Measurements from ENCODE around the gene CCR9.

CCR9 gene

GRCh38 chr3:45912435-45912834 lies 26.1 kb downstream of the CCR9 start:
- no peak overlapping the region for H3K4me3 ChIP-seq (ENCODE audit: low read depth, low read length)
- DNase-seq (ENCODE audit: low read depth): no peak
- no peak for TF ChIP-seq CTCF (IDR thresholded peaks at IDR 0.05; ENCODE audit: control insufficient read depth, extremely low read depth, insufficient read depth)

DNA sequence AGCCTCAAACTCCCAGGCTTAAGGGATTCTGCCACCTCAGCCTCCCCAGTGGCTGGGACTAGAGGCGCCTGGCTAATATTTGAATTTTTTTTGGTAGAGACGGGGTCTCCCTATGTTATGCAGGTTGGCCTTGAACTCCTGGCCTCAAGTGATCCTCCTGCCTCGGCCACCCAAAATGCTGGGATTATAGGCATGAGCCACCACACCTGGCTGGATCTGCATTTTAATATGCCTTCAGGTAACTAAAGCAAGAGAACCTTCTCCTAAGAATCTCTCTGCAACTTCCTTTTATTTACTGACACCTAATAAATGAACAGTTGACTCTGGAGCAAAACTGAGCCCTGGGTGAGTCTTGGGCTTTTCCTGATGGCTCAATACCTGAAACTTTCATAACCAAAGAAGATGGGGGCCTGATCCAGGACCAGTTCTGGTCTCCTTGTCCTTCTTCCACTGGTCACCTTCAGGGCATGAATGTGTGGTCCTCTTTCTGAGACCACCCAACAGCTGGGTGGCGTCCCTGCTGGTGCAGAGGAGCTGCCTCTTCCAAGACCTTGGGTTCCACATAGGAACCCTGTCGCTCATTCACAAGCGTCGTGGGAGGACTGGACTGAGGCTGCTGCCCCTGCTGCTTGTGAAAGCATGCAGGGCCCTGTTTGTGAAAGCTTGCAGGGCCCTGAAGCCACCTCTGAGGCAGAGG lies 28.2 kb downstream of the CCR9 start:
- TF ChIP-seq CTCF (IDR thresholded peaks at IDR 0.05; ENCODE audit: control insufficient read depth, extremely low read depth, insufficient read depth): no peak
- DNase-seq (ENCODE audit: low read depth): no peak
- H3K4me3 ChIP-seq (ENCODE audit: low read depth, low read length): no peak overlapping the region

GRCh38 chr3:45915059-45915439 lies 28.7 kb downstream of the CCR9 start:
- no peak overlapping the region for H3K4me3 ChIP-seq (ENCODE audit: low read depth, low read length)
- TF ChIP-seq CTCF (IDR thresholded peaks at IDR 0.05; ENCODE audit: control insufficient read depth, extremely low read depth, insufficient read depth): no peak
- no peak for DNase-seq (ENCODE audit: low read depth)

- TF ChIP-seq CTCF (IDR thresholded peaks at IDR 0.05; ENCODE audit: control insufficient read depth, extremely low read depth, insufficient read depth): no peak
- DNase-seq (ENCODE audit: low read depth): no peak
- no peak overlapping the region for H3K4me3 ChIP-seq (ENCODE audit: low read depth, low read length)
Observed at GRCh38 chr3:45915518-45916231, 29.3 kb downstream of the CCR9 start.

GRCh38 chr3:45917146-45917898 lies 31.0 kb downstream of the CCR9 start:
- no peak overlapping the region for H3K4me3 ChIP-seq (ENCODE audit: low read depth, low read length)
- TF ChIP-seq CTCF (IDR thresholded peaks at IDR 0.05; ENCODE audit: control insufficient read depth, extremely low read depth, insufficient read depth): no peak
- no peak for DNase-seq (ENCODE audit: low read depth)

DNA sequence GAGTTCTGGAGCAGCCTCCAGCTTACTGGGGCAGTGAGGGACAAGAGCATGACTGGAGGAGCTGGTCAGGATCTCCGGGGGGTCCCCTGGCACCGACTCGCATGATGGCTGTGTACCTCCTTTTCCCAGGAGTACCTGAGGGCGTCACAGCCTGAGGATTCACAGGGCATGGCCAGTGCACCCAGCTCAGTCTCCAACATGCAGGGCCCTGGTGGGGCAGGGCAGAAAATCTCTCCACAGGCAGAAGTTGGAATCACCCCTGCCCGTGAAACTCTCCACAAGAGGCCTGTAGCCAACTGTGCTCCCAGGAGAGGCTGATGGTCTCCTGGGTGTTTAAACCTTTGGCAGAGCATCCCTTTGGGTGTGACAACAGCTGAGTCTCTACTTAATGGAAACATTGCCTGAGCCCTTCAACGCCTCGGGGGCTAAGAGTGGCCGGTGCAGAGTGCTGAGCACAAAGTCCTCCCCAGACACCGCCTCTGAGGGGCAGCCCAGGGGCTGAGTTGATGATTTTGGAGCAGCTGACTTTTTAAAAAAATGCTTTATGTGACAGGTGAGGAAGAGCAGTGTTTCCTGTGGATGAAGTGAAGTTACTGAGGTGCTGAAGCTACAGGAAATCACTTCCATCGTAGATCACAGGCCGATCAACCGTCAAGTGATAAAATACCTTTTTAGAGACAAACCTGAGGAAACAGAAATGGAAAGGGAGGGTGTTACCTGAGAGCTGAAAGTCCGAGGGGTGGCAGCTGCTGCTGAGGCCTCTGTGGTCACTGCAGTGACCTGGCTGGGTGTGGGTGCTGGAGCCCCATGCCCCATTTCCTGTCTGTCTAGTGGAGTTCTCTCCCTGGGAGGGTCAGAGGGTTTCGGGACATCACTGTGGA lies 35.1 kb downstream of the CCR9 start:
- no peak for TF ChIP-seq CTCF (IDR thresholded peaks at IDR 0.05; ENCODE audit: control insufficient read depth, extremely low read depth, insufficient read depth)
- no peak overlapping the region for H3K4me3 ChIP-seq (ENCODE audit: low read depth, low read length)
- DNase-seq (ENCODE audit: low read depth): no peak
